Subcutaneous abdominal adipose tissue (tissue), 5 donors: ENCODE data around the gene CCDC150.
"Not testable (repeated sequence)": the region's sequence is repeated elsewhere in the genome, so short reads cannot be mapped to it uniquely, and the experiment has no call there.

Source experiments
- H3K27ac ChIP-seq: one replicate; pipeline ENCODE4 v1.7.0; 2013; ENCODE audit warnings: low read depth, mild to moderate bottlenecking, inconsistent platforms, low read length, moderate library complexity
- H3K27me3 ChIP-seq, 5 donors: one replicate each; pipeline ENCODE4 v1.7.0; 2013; ENCODE audit warnings: low read length in 5 of 5, inconsistent platforms in 1 of 5; ENCODE audit not compliant: control insufficient read depth in 5 of 5, insufficient read depth in 4 of 5
- H3K36me3 ChIP-seq, 5 donors: one replicate each; pipeline ENCODE4 v1.7.0; 2013; ENCODE audit warnings: low read length in 5 of 5; ENCODE audit not compliant: control insufficient read depth in 5 of 5, insufficient read depth in 5 of 5
- H3K4me1 ChIP-seq, 5 donors: one replicate each; pipeline ENCODE4 v1.7.0; 2013; ENCODE audit warnings: low read length in 5 of 5, mild to moderate bottlenecking in 3 of 5, moderate library complexity in 1 of 5; ENCODE audit not compliant: control insufficient read depth in 5 of 5, insufficient read depth in 5 of 5
- H3K4me3 ChIP-seq, 5 donors: one replicate each; pipeline ENCODE4 v1.7.0; 2013; ENCODE audit warnings: low read length in 5 of 5, low read depth in 1 of 5
- H3K9ac ChIP-seq, 5 donors: one replicate each; pipeline ENCODE4 v1.7.0; 2013; ENCODE audit warnings: low read length in 5 of 5, mild to moderate bottlenecking in 4 of 5, moderate library complexity in 3 of 5
- H3K9me3 ChIP-seq, 5 donors: one replicate each; pipeline ENCODE4 v1.7.0; 2013; ENCODE audit warnings: low read length in 5 of 5; ENCODE audit not compliant: control insufficient read depth in 5 of 5
- donor health status: healthy.
- donor health status: healthy.
- donor health status: healthy.
- donor health status: healthy.
- donor health status: healthy.

CCDC150 gene

GRCh38 chr2:196657333-196657732 lies 17.8 kb downstream of the CCDC150 start:
- H3K27ac ChIP-seq, result no peak overlapping the region
- H3K9me3 ChIP-seq, result peaks cover 0 to 13% (median 6%) of the 10 kb centered on the region in 5 donors
- no peak overlapping the region for H3K9ac ChIP-seq
- no peaks in the 10 kb centered on the region for H3K36me3 ChIP-seq
- H3K27me3 ChIP-seq, result no peaks in the 10 kb centered on the region
- H3K4me1 ChIP-seq, result no peaks in the 10 kb centered on the region
- H3K4me3 ChIP-seq, result no peak overlapping the region

- Histone ChIP-seq H3K27ac (no peak overlapping the region), H3K4me3 (no peak overlapping the region), H3K36me3 (no peaks in the 10 kb centered on the region), H3K9ac (no peak overlapping the region), H3K27me3 (no peaks in the 10 kb centered on the region), H3K9me3 (no peaks in the 10 kb centered on the region), H3K4me1 (no peaks in the 10 kb centered on the region)
These were observed 20.3 kb downstream of the CCDC150 start for GRCh38 chr2:196659844-196660243.

GRCh38 chr2:196660244-196660643 lies 20.7 kb downstream of the CCDC150 start:
- H3K27me3 ChIP-seq, result no peaks in the 10 kb centered on the region
- H3K4me1 ChIP-seq, result no peaks in the 10 kb centered on the region
- H3K9ac ChIP-seq, result no peak overlapping the region
- H3K9me3 ChIP-seq, result no peaks in the 10 kb centered on the region
- no peak overlapping the region for H3K4me3 ChIP-seq
- no peaks in the 10 kb centered on the region for H3K36me3 ChIP-seq
- no peak overlapping the region for H3K27ac ChIP-seq

GRCh38 chr2:196670342-196670741 lies 30.8 kb downstream of the CCDC150 start:
- no peak overlapping the region for H3K4me3 ChIP-seq
- H3K27ac ChIP-seq, result no peak overlapping the region
- H3K36me3 ChIP-seq, result no peaks in the 10 kb centered on the region
- no peaks in the 10 kb centered on the region for H3K4me1 ChIP-seq
- no peak overlapping the region for H3K9ac ChIP-seq
- no peaks in the 10 kb centered on the region for H3K27me3 ChIP-seq
- H3K9me3 ChIP-seq, result no peaks in the 10 kb centered on the region

- Histone ChIP-seq H3K4me3 (no peak overlapping the region), H3K4me1 (no peaks in the 10 kb centered on the region), H3K27ac (no peak overlapping the region), H3K27me3 (no peaks in the 10 kb centered on the region), H3K9me3 (no peaks in the 10 kb centered on the region), H3K36me3 (peaks cover 0 to 3% (median 0%) of the 10 kb centered on the region in 5 donors), H3K9ac (no peak overlapping the region)
These were observed 36.4 kb downstream of the CCDC150 start for GRCh38 chr2:196675963-196676362.

GRCh38 chr2:196677404-196677803 lies 37.9 kb downstream of the CCDC150 start:
- Histone ChIP-seq H3K4me3 (no peak overlapping the region), H3K4me1 (no peaks in the 10 kb centered on the region)

GRCh38 chr2:196679368-196679767 lies 39.9 kb downstream of the CCDC150 start:
- no peak overlapping the region for H3K4me3 ChIP-seq
- H3K4me1 ChIP-seq, result no peaks in the 10 kb centered on the region
- H3K36me3 ChIP-seq, result peaks cover 0 to 3% (median 0%) of the 10 kb centered on the region in 5 donors
- no peaks in the 10 kb centered on the region for H3K27me3 ChIP-seq
- H3K9ac ChIP-seq, result no peak overlapping the region
- no peak overlapping the region for H3K27ac ChIP-seq
- peaks cover 0 to 3% (median 2%) of the 10 kb centered on the region in 5 donors for H3K9me3 ChIP-seq

More at GRCh38 chr2:196677404-196677803, 37.9 kb downstream of the CCDC150 start:
- Histone ChIP-seq H3K9me3 (no peaks in the 10 kb centered on the region), H3K36me3 (peaks cover 0 to 3% (median 0%) of the 10 kb centered on the region in 5 donors), H3K27me3 (no peaks in the 10 kb centered on the region), H3K27ac (no peak overlapping the region), H3K9ac (no peak overlapping the region)

- H3K9me3 ChIP-seq, result peaks cover 0 to 15% (median 5%) of the 10 kb centered on the region in 5 donors
- H3K27me3 ChIP-seq, result no peaks in the 10 kb centered on the region
- H3K27ac ChIP-seq, result no peak overlapping the region
- no peak overlapping the region for H3K9ac ChIP-seq
- no peaks in the 10 kb centered on the region for H3K4me1 ChIP-seq
- peaks cover 0 to 3% (median 0%) of the 10 kb centered on the region in 5 donors for H3K36me3 ChIP-seq
- no peak overlapping the region for H3K4me3 ChIP-seq
These were observed 42.0 kb downstream of the CCDC150 start for GRCh38 chr2:196681510-196681909.

- Histone ChIP-seq H3K4me3 (no peak overlapping the region), H3K9me3 (peaks cover 0 to 22% (median 5%) of the 10 kb centered on the region in 5 donors), H3K36me3 (no peaks in the 10 kb centered on the region), H3K27me3 (no peaks in the 10 kb centered on the region), H3K27ac (no peak overlapping the region), H3K9ac (no peak overlapping the region), H3K4me1 (no peaks in the 10 kb centered on the region)
These were observed 46.3 kb downstream of the CCDC150 start for GRCh38 chr2:196685792-196686191.

- not testable (repeated sequence) for H3K4me1 ChIP-seq, H3K4me3 ChIP-seq, H3K9ac ChIP-seq, H3K27me3 ChIP-seq, H3K36me3 ChIP-seq, H3K27ac ChIP-seq
- H3K9me3 ChIP-seq, result peaks cover 0 to 22% (median 5%) of the 10 kb centered on the region in 5 donors
These were observed 47.2 kb downstream of the CCDC150 start for GRCh38 chr2:196686737-196687136.
